ENCODE measurements around the gene CDC20B. TPM values are rescaled to one million over a fixed set of nuclear protein-coding genes. Genes with fewer than 3 reads are reported as not detected.
A peak's percentile ranks its signal among the peaks of the same experiment; 100 is the strongest.

CDC20B gene
- total RNA-seq, 1 experiment from 2014 or later, result 0.26 TPM

DNA sequence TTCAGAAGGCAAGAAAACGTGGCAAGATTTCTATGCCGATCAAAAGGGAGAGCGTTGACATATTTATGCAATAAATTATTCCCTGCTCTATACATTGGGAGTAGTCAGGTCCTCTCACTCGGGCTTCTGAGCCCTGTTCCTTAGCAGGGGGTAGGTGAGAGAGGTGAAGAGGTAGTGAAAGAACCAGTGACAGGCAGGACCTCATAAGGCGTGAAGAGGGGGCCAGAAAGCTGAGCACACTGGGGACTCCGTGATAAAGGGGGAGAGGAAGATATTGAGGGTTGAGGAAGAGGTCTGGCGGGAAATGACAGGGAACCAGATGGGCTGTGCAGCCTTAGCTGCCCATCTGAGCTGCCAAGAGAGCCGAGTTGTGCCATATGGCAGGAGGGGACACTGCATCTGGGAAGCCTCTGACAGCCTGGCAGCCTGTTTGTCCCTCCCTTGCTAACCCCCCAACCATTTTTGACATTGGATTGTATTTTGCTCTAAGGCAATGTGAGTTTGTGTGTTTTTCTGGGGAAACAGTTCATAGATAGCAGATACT lies 782 bp upstream of the CDC20B start:
- Histone ChIP-seq H3K79me1 (ENCODE audit: insufficient read depth, low read depth, low read length, poor library complexity, severe bottlenecking) (no peaks in the 10 kb centered on the region), H3K18ac (ENCODE audit: insufficient read length, low read depth, low read length) (no peak overlapping the region), H3K23ac (ENCODE audit: insufficient read length, low read depth, low read length) (no peak overlapping the region), H4K8ac (replicated peaks; ENCODE audit: insufficient read length, low read depth, low read length) (no peak overlapping the region), H2BK5ac (ENCODE audit: insufficient read length, low read length) (no peak overlapping the region), H3K27ac (ENCODE audit: insufficient read length, low read depth, low read length) (no peak overlapping the region), H4K91ac (ENCODE audit: insufficient read length, low read depth, low read length) (no peak overlapping the region), H2AFZ (ENCODE audit: low read length) (no peak overlapping the region), H3K23me2 (ENCODE audit: insufficient read length, low read depth, low read length, poor library complexity, severe bottlenecking) (peaks cover 6% of the 10 kb centered on the region), H2BK15ac (ENCODE audit: low read depth, low read length) (no peak overlapping the region), H3K79me2 (ENCODE audit: insufficient read depth, low read length) (no peaks in the 10 kb centered on the region), H3K27me3 (ENCODE audit: insufficient read depth, low read length) (peaks cover 42% of the 10 kb centered on the region), H3K56ac (ENCODE audit: insufficient read length, low read depth, low read length) (no peak overlapping the region), H2BK120ac (ENCODE audit: low read depth, low read length, poor library complexity, severe bottlenecking) (no peak overlapping the region), H3T11ph (ENCODE audit: low read length) (no peak overlapping the region), H3K9ac (ENCODE audit: extremely low read depth, insufficient read length, low read length) (no peak overlapping the region), H3K4me1 (ENCODE audit: insufficient read depth, low read length) (no peaks in the 10 kb centered on the region), H3K4ac (ENCODE audit: low read depth, low read length) (no peak overlapping the region), H4K20me1 (ENCODE audit: control insufficient read depth, insufficient read depth, insufficient read length) (no peaks in the 10 kb centered on the region), H2AK5ac (ENCODE audit: insufficient read length, low read length) (no peak overlapping the region), H4K5ac (ENCODE audit: insufficient read length, low read depth, low read length) (no peak overlapping the region), H3K9me3 (ENCODE audit: control insufficient read depth, low read depth, low read length) (no peaks in the 10 kb centered on the region), H2BK20ac (ENCODE audit: low read depth, low read length, poor library complexity, severe bottlenecking) (no peak overlapping the region), H2BK12ac (ENCODE audit: insufficient read length, low read depth, low read length) (no peak overlapping the region), H3K4me2 (ENCODE audit: insufficient read depth, insufficient read length, low read length) (peak overlapping the region; percentile 44), H3K14ac (ENCODE audit: insufficient read depth, low read length) (no peak overlapping the region)
- TF ChIP-seq, protein P1, sequence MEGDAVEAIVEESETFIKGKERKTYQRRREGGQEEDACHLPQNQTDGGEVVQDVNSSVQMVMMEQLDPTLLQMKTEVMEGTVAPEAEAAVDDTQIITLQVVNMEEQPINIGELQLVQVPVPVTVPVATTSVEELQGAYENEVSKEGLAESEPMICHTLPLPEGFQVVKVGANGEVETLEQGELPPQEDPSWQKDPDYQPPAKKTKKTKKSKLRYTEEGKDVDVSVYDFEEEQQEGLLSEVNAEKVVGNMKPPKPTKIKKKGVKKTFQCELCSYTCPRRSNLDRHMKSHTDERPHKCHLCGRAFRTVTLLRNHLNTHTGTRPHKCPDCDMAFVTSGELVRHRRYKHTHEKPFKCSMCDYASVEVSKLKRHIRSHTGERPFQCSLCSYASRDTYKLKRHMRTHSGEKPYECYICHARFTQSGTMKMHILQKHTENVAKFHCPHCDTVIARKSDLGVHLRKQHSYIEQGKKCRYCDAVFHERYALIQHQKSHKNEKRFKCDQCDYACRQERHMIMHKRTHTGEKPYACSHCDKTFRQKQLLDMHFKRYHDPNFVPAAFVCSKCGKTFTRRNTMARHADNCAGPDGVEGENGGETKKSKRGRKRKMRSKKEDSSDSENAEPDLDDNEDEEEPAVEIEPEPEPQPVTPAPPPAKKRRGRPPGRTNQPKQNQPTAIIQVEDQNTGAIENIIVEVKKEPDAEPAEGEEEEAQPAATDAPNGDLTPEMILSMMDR (conservative IDR thresholded peaks at IDR 0.05), result no peak
- Mint-ChIP-seq H3K36me3 (ENCODE audit: insufficient read depth in 1 of 3, low read depth in 3 of 3) (no peaks in the 10 kb centered on the region), H3K27ac (no peak overlapping the region), H3K27me3 (ENCODE audit: low read depth) (peaks cover 82% of the 10 kb centered on the region), H3K9me3 (peaks cover 0 to 6% of the 10 kb centered on the region in 2 experiments; a peak in 2 of 5 replicates), H3K4me1 (peaks cover 24 to 31% of the 10 kb centered on the region in 2 experiments), H3K4me3 (peak overlapping the region; percentile 61 to 76)
- WGBS (ENCODE audit: extremely low coverage, insufficient read length, low lambda C conversion rate), result no CpG with 5 or more reads among the region's 8 CpGs
- peak; percentile 27 for DNase-seq
